Keratinocyte (primary cell): Measurements from ENCODE around the gene IRF4. TPM values are rescaled to one million over a fixed set of nuclear protein-coding genes. Genes with fewer than 3 reads are reported as not detected.

Experiments used
- DNase-seq: peaks from one replicate; pipeline ENCODE4 v3.0.0-alpha.2; 2011; ENCODE audit warnings: low read depth, missing footprints, low spot score
- FAIRE-seq: peaks from 2 replicates; lab custom pipeline; 2011; peaks lifted over from hg19 to GRCh38; lab: Jason Lieb, UNC
- H2AFZ ChIP-seq: 2 replicates; pipeline ENCODE4 v1.6.0; 2012; ENCODE audit warnings: low read length, control low read depth, inconsistent platforms; ENCODE audit not compliant: control insufficient read depth
- H3K27ac ChIP-seq: 2 replicates; pipeline ENCODE4 v1.5.1; 2011; ENCODE audit warnings: low read length; ENCODE audit not compliant: control insufficient read depth, insufficient read depth
- H3K27me3 ChIP-seq: 3 replicates; pipeline ENCODE4 v1.6.0; 2011; ENCODE audit warnings: low read length; ENCODE audit not compliant: control insufficient read depth, insufficient read depth; ENCODE audit errors: extremely low read depth
- H3K36me3 ChIP-seq, 2 experiments: 2 replicates in 1 of 2; 3 replicates in 1 of 2; pipeline ENCODE4 v1.5.1; 2011; ENCODE audit warnings: low read length in 2 of 2, mild to moderate bottlenecking in 1 of 2; ENCODE audit not compliant: control insufficient read depth in 2 of 2, insufficient read depth in 2 of 2; ENCODE audit errors: extremely low read depth in 1 of 2
- H3K4me1 ChIP-seq: 3 replicates; pipeline ENCODE4 v1.5.1; 2011; ENCODE audit warnings: low read length; ENCODE audit not compliant: control insufficient read depth, insufficient read depth; ENCODE audit errors: extremely low read depth
- H3K4me2 ChIP-seq: 3 replicates; pipeline ENCODE4 v1.6.0; 2011; ENCODE audit warnings: low read depth, low read length; ENCODE audit not compliant: control insufficient read depth, insufficient read depth; ENCODE audit errors: extremely low read depth
- H3K4me3 ChIP-seq, 3 experiments: fragments of 200-600 bp in 1 of 3; sonication (generic) in 1 of 3; 2 replicates in 2 of 3; 3 replicates in 1 of 3; pipeline ENCODE4 v1.5.1; 2011 to 2016; ENCODE audit warnings: low read length in 3 of 3, mild to moderate bottlenecking in 3 of 3, control low read depth in 2 of 3, inconsistent platforms in 1 of 3, low read depth in 1 of 3, mixed read lengths in 1 of 3, mixed run types in 1 of 3, moderate library complexity in 1 of 3; ENCODE audit not compliant: control insufficient read depth in 2 of 3, insufficient read depth in 2 of 3; ENCODE audit errors: extremely low read depth in 1 of 3
- H3K79me2 ChIP-seq: 2 replicates; pipeline ENCODE4 v1.6.0; 2012; ENCODE audit warnings: low read length; ENCODE audit not compliant: control insufficient read depth, insufficient read depth
- H3K9ac ChIP-seq: 3 replicates; pipeline ENCODE4 v1.6.0; 2011; ENCODE audit warnings: low read length; ENCODE audit not compliant: control insufficient read depth, insufficient read depth; ENCODE audit errors: extremely low read depth
- H3K9me1 ChIP-seq: 3 replicates; pipeline ENCODE4 v1.6.0; 2011; ENCODE audit warnings: low read length; ENCODE audit not compliant: control insufficient read depth, insufficient read depth; ENCODE audit errors: extremely low read depth
- H3K9me3 ChIP-seq: 2 replicates; pipeline ENCODE4 v1.5.1; 2012; ENCODE audit warnings: low read depth, low read length; ENCODE audit not compliant: control insufficient read depth
- H4K20me1 ChIP-seq: 3 replicates; pipeline ENCODE4 v1.6.0; 2011; ENCODE audit warnings: low read length; ENCODE audit not compliant: control insufficient read depth, insufficient read depth; ENCODE audit errors: extremely low read depth
- EZH2 ChIP-seq: IDR thresholded peaks from one replicate; pipeline ENCODE4 v1.6.1; 2012; ENCODE audit warnings: inconsistent platforms, mild to moderate bottlenecking, low read length, moderate library complexity
- dilution Hi-C: fragments of 300-500 bp; cut with MboI; formaldehyde crosslinking; loops from one replicate; pipeline ENCODE4 v1.7.0; 2020; ENCODE audit warnings: low sequenced_read_pairs; ENCODE audit not compliant: extremely low pct_ligation_motif_present
- polyA plus RNA-seq, 5 experiments: library from polyadenylated mRNA; depleted of rRNA in 3 of 5; stranded (reverse) in 3 of 5; stranded (forward) in 1 of 5; unstranded in 1 of 5; fragments of >200 nt; gene quantifications; 1 replicate in 1 of 5; 2 replicates in 3 of 5; 3 replicates in 1 of 5; pipeline versions ENCODE4 v1.2.1 to v1.2.3, GENCODE V29; 2011 to 2012; ENCODE audit warnings: missing spikeins in 2 of 5, low read depth in 1 of 5, low replicate concordance in 1 of 5
- TF ChIP-seq, protein P1 (sequence below), 3 experiments: IDR thresholded peaks in 1 of 3; conservative IDR thresholded peaks in 1 of 3; optimal IDR thresholded peaks in 1 of 3; 2 replicates in 2 of 3; 3 replicates in 1 of 3; pipeline versions ENCODE3 to v1.5.1; 2011; ENCODE audit warnings: low read length in 3 of 3, mild to moderate bottlenecking in 3 of 3, moderate library complexity in 2 of 3, control low read depth in 1 of 3, inconsistent platforms in 1 of 3; ENCODE audit not compliant: insufficient read depth in 2 of 3; ENCODE audit errors: extremely low read depth in 1 of 3

The IRF4 gene
- polyA plus RNA-seq, 1 donor (not counting 4 experiments of a cell fraction or from before 2014, with no cell fraction given) = 0.12 TPM

- no peak overlapping the region for H3K4me3 ChIP-seq
- no peak for FAIRE-seq
- H3K79me2 ChIP-seq = no peaks in the 10 kb centered on the region
- no peak for DNase-seq
- H3K9ac ChIP-seq = no peak overlapping the region
- H3K4me2 ChIP-seq = no peak overlapping the region
- H3K36me3 ChIP-seq = peaks cover 0 to 2% of the 10 kb centered on the region in 2 experiments
- TF ChIP-seq, protein P1, sequence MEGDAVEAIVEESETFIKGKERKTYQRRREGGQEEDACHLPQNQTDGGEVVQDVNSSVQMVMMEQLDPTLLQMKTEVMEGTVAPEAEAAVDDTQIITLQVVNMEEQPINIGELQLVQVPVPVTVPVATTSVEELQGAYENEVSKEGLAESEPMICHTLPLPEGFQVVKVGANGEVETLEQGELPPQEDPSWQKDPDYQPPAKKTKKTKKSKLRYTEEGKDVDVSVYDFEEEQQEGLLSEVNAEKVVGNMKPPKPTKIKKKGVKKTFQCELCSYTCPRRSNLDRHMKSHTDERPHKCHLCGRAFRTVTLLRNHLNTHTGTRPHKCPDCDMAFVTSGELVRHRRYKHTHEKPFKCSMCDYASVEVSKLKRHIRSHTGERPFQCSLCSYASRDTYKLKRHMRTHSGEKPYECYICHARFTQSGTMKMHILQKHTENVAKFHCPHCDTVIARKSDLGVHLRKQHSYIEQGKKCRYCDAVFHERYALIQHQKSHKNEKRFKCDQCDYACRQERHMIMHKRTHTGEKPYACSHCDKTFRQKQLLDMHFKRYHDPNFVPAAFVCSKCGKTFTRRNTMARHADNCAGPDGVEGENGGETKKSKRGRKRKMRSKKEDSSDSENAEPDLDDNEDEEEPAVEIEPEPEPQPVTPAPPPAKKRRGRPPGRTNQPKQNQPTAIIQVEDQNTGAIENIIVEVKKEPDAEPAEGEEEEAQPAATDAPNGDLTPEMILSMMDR (optimal IDR thresholded peaks at IDR 0.05 in 1 of 3, IDR thresholded peaks at IDR 0.05 in 1 of 3, conservative IDR thresholded peaks at IDR 0.05 in 1 of 3; ENCODE audit: extremely low read depth in 1 of 3, insufficient read depth in 2 of 3, low read length in 3 of 3) = no peak
- TF ChIP-seq EZH2 = no peak
- no peak overlapping the region for H3K27ac ChIP-seq
- peaks cover 2% of the 10 kb centered on the region for H3K9me3 ChIP-seq
- H4K20me1 ChIP-seq = no peaks in the 10 kb centered on the region
- H3K4me1 ChIP-seq = no peaks in the 10 kb centered on the region
- no peak overlapping the region for H2AFZ ChIP-seq
- no peaks in the 10 kb centered on the region for H3K27me3 ChIP-seq
- no peaks in the 10 kb centered on the region for H3K9me1 ChIP-seq
- dilution Hi-C loops = no loop called here
Measured at GRCh38 chr6:356828-357251, 34.7 kb upstream of the IRF4 start.

DNA sequence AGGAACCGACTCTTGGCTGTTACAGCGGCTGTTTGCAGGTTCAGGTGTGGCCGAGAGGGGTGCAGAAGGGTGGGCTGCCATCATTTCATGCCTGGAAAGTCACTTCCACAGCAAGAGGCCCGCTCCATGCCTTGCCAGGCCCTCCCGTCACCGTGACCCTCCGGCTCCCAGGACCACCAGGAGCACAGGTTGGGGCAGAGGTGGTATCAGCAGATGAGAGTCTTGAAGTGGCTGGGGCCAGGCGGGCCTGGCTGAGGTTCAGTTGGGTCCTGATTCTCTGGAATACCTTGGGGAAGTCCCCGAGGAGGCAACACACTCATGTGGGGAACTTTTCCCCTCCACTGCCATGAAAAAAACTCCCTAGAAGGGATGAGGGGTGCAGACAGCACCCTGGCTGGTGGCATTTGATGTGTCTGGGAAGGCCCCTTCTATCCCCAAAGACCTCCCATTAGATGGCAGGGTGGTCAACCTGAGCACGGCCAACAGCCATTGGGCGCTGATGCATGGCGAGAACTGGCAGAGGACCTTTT is 34.2 kb upstream of the IRF4 start:
- no peaks in the 10 kb centered on the region for H3K36me3 ChIP-seq
- DNase-seq = no peak
- H3K27ac ChIP-seq = no peak overlapping the region
- dilution Hi-C loops = no loop called here
- H3K4me1 ChIP-seq = no peaks in the 10 kb centered on the region
- FAIRE-seq = no peak
- H3K27me3 ChIP-seq = no peaks in the 10 kb centered on the region
- no peaks in the 10 kb centered on the region for H4K20me1 ChIP-seq
- no peaks in the 10 kb centered on the region for H3K79me2 ChIP-seq
- no peak overlapping the region for H3K4me2 ChIP-seq
- H3K9me1 ChIP-seq = no peaks in the 10 kb centered on the region
- no peak overlapping the region for H3K9ac ChIP-seq
- H2AFZ ChIP-seq = no peak overlapping the region
- peaks cover 2% of the 10 kb centered on the region for H3K9me3 ChIP-seq
- TF ChIP-seq, protein P1 (optimal IDR thresholded peaks at IDR 0.05 in 1 of 3, IDR thresholded peaks at IDR 0.05 in 1 of 3, conservative IDR thresholded peaks at IDR 0.05 in 1 of 3; ENCODE audit: extremely low read depth in 1 of 3, insufficient read depth in 2 of 3, low read length in 3 of 3) = no peak
- TF ChIP-seq EZH2 = no peak
- no peak overlapping the region for H3K4me3 ChIP-seq
